GM12875 (cell line): ENCODE results near the gene IL21R.
A peak's percentile ranks its signal among the peaks of the same experiment; 100 is the strongest.

Source experiments
- H3K4me3 ChIP-seq: one replicate; pipeline ENCODE4 v1.5.1; 2011; ENCODE audit warnings: low read depth, low read length, control low read depth
- TF ChIP-seq, protein P1 (sequence below): IDR thresholded peaks from 2 replicates; pipeline ENCODE4 v1.5.1; 2011; ENCODE audit warnings: low read depth, mild to moderate bottlenecking, control low read depth, inconsistent platforms, low read length, moderate library complexity, borderline replicate concordance; ENCODE audit not compliant: insufficient read depth

IL21R gene

DNA sequence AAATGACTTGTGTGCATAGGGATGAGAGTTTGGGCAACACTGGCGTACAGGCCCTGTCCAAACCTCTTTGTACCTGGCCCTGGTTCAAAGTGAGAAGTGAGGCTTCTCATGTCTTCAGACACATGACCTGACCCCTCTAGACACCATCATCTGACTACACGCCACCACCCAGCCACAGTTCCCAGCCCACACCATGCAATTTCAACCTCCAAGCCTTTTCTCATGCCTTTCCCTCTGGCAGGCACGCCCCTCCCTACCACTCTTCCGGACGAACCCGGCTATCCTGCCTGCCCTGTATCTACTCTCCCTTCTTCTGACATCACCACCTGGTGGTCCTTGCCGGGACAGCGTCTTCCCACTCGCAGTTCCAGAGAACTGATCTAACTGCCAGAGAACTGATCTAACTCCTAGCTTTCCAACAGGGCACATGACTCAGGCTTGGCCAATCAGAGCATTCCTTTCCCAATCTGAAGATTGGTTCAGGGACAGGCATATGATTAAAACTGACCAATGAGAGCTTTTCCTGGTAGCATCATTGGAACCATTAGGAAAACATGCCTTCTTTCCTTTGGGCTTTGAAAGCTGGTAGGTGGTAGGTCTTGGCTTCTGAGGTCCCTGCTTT lies 27.1 kb upstream of the IL21R start:
- peak overlapping the region; percentile 36 for H3K4me3 ChIP-seq
- TF ChIP-seq, protein P1, sequence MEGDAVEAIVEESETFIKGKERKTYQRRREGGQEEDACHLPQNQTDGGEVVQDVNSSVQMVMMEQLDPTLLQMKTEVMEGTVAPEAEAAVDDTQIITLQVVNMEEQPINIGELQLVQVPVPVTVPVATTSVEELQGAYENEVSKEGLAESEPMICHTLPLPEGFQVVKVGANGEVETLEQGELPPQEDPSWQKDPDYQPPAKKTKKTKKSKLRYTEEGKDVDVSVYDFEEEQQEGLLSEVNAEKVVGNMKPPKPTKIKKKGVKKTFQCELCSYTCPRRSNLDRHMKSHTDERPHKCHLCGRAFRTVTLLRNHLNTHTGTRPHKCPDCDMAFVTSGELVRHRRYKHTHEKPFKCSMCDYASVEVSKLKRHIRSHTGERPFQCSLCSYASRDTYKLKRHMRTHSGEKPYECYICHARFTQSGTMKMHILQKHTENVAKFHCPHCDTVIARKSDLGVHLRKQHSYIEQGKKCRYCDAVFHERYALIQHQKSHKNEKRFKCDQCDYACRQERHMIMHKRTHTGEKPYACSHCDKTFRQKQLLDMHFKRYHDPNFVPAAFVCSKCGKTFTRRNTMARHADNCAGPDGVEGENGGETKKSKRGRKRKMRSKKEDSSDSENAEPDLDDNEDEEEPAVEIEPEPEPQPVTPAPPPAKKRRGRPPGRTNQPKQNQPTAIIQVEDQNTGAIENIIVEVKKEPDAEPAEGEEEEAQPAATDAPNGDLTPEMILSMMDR: peak; percentile 36; the same call in 1 of the 2 replicates

DNA sequence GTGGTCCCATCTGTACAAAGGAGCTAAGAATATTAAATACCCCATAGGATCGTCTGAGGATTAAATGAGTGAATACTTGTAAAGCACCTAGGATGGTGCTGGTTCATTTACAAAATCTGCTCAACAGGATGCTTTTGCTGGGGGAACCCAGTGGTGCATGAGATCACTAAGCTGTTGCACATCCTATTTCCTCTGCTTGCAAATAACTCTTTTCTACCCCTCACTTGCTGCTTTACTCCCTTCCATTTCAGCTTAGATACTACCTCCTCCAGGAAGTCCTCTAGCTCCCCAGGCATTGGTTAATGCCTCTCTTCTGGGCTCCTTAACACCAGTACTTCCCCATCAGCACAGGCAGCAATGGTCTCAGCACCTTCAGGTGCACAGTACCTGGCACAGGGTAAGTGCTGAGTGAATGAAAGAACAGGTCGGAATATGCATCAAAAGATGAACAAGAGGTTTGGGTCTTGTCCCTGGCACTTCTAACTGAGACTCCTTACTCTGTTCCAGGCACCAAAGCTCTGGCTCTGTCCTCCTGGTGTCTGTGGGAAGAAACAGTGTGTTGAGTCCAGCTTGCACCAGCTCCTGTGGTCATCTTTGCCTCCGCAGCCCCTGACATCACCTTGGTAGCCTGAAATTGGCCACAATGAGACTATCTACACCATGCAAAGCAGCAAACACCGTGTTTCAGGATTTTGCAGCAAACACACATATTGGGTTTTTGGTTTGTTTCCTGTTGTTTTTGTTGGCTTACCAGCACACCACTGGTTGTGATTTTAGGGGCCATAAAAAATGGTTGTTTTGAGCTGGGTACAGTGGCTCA lies 24.1 kb upstream of the IL21R start:
- TF ChIP-seq, protein P1: no peak
- no peak overlapping the region for H3K4me3 ChIP-seq

DNA sequence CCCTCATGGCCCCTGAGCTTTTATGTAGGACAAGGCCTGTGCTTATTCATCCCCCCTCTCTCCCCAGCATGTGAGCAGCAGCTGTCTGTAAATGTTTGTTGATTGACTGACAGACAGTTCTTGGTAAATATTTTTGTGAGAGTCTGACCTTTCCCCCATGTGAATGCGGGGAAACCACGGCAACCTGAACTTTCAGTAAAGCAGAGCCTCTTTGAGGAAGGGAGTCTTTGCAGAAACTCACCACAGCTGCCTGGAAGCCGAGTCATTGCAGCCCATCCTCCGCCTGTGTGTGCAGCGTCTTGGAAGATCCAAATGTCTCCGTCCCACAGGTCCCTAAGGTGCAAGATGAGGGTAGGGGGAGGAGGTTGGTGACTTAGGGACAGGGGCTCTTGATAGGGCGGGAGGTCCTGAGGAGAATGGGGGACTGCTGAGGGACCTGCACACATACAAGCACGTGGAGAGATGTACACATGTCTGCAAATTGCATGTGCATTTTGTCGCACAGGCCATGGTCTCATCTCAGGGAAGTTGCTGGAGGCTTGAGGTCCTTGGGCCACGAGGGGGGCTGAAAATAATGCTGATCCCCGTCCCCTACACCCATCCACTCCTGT lies 23.0 kb upstream of the IL21R start:
- TF ChIP-seq, protein P1: no peak
- no peak overlapping the region for H3K4me3 ChIP-seq

DNA sequence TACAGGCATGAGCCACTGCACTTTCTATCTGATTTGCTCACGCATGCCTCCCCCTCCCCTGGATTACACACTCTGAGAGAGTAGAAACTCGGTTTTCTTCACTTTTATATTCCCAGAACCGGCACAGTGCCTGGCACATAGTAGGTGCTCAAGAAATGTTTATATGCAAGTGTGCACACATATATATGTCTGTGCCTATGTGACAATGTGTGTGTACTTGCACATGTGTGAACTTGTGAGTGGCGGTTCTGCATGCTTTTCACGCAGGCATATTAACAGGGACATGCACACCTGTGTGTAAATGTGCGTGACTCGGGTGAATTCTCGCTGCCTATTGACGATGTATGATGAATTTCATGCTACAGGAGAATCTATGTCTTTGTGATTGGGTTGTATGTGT lies 22.1 kb upstream of the IL21R start:
- TF ChIP-seq, protein P1: no peak
- H3K4me3 ChIP-seq: no peak overlapping the region

DNA sequence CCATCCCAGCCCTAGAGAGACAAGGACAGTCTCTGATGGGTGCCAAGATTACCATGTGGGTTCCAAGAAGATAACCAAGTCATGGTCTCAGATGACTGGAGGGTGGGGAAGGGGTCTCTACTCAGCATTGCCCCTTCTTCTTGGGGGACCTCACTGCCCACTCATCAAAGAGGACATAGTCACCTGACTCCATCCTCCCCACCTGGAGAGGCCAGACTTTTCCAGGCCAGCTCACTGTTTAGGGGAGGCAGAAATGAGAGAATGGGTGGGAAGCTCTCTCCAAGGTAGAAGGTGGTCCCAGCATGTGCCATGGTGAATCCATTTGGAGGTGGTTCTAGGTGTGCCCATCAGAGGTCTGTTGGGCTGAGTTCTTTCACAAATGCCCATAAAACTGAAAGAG lies 20.7 kb upstream of the IL21R start:
- H3K4me3 ChIP-seq: no peak overlapping the region
- TF ChIP-seq, protein P1: no peak

DNA sequence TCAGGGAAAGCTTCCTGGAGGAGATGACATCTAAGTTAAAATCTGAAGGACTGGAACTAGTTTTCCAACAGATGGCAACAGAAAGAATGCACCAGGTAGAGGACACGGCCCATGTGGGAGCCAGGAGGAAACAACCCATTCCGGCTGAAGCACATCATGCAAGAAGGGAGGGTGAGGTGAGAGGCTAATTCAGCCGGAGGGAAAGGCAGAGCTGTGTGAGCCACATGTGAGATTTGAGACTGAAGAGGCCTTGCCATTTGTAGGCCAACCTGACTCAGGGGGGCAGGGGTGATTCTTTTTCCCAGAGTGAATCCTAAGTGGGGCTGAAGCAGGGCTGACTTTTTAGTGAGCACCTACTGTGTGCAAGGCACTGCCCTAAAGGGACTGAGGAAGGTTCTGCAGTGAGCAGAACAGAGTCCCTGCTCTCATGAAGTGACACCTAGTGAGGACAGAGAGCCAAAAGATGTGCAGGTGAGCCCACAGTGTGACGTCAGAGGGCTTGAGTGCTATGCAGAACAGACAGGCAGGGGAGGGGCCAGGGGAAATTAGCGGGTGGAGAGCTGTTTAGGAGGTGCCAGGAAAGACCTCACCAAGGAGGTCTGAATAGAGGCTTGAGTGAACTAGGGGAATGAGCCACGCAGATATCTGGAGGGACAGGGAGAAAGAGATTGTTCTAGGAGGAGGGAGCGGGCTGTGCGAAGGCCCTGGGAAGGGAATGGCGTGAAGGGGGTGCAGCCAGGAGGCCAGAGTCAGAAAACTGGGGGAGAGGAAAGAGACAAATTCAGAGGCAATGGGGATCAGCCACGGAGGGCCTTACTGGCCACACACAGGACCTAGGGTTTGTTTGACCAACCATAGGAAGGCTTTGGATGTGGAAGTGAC lies 19.8 kb upstream of the IL21R start:
- H3K4me3 ChIP-seq: no peak overlapping the region
- TF ChIP-seq, protein P1: no peak
